Upper lobe of left lung (tissue), 4 donors: Measurements from ENCODE around the gene BPI.

ENCODE experiments used
- EP300 ChIP-seq, 4 donors: sonication (generic); formaldehyde crosslinking; IDR thresholded peaks; one replicate each; pipeline ENCODE4 v1.5.1; 2017; ENCODE audit warnings: antibody characterized with exemption in 4 of 4, control low read depth in 2 of 4
- POLR2A ChIP-seq, 4 donors: fragments of 450-650 bp; IDR thresholded peaks; one replicate each; pipeline ENCODE4 v1.5.1; 2016 to 2017; ENCODE audit warnings: antibody characterized with exemption in 4 of 4, mild to moderate bottlenecking in 2 of 4
- POLR2AphosphoS5 ChIP-seq, 2 donors: sonication (generic); formaldehyde crosslinking; IDR thresholded peaks; one replicate each; pipeline ENCODE4 v1.5.1; 2017; ENCODE audit warnings: antibody characterized with exemption in 2 of 2
- TF ChIP-seq, protein P1 (sequence below), 6 experiments: fragments of 450-650 bp in 4 of 6; fragments of 200-600 bp in 2 of 6; sonication (generic) in 2 of 6; IDR thresholded peaks; one replicate each; pipeline ENCODE4 v1.5.1; 2016 to 2019; ENCODE audit warnings: antibody characterized with exemption in 6 of 6

- TF ChIP-seq, protein P1, sequence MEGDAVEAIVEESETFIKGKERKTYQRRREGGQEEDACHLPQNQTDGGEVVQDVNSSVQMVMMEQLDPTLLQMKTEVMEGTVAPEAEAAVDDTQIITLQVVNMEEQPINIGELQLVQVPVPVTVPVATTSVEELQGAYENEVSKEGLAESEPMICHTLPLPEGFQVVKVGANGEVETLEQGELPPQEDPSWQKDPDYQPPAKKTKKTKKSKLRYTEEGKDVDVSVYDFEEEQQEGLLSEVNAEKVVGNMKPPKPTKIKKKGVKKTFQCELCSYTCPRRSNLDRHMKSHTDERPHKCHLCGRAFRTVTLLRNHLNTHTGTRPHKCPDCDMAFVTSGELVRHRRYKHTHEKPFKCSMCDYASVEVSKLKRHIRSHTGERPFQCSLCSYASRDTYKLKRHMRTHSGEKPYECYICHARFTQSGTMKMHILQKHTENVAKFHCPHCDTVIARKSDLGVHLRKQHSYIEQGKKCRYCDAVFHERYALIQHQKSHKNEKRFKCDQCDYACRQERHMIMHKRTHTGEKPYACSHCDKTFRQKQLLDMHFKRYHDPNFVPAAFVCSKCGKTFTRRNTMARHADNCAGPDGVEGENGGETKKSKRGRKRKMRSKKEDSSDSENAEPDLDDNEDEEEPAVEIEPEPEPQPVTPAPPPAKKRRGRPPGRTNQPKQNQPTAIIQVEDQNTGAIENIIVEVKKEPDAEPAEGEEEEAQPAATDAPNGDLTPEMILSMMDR (IDR thresholded peaks at IDR 0.05), result no peak
- TF ChIP-seq EP300 (IDR thresholded peaks at IDR 0.05), result no peak
- TF ChIP-seq POLR2A (IDR thresholded peaks at IDR 0.05), result no peak
- TF ChIP-seq POLR2AphosphoS5 (IDR thresholded peaks at IDR 0.05), result no peak
Measured at GRCh38 chr20:38343311-38344106, 39.6 kb downstream of the BPI start.
